Measurements from ENCODE around the gene ALDH1L2.

DNA sequence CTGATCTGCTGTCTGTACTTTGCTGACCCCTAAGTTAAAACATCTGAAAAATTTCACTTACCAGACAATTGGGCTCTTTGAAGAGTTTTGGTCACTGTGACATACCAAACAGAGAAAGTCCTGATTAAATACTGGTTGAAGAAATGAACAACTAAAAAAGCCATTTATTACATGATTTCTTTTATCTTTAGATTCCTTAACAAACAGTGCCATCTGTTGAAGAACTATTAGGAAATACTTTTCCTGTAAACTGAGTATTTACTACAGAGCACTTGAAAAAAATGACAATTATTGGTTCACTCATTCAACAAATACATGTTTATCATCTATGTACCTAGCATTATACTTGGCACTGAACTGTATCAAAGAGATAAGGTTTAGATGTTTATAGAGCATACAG is 16.7 kb upstream of the ALDH1L2 start:
- TF ChIP-seq CTCF (IDR thresholded peaks at IDR 0.05) = no peak
- TF ChIP-seq POLR2A (IDR thresholded peaks at IDR 0.05) = no peak

Data from thyroid gland (tissue), 4 donors.